ENCODE data around the gene OR1C1. TPM values are rescaled to one million over a fixed set of nuclear protein-coding genes. Genes with fewer than 3 reads are reported as not detected.
"Not testable (repeated sequence)": the region's sequence is repeated elsewhere in the genome, so short reads cannot be mapped to it uniquely, and the experiment has no call there.

Gene OR1C1
- total RNA-seq, 1 experiment from 2014 or later: not detected

DNA sequence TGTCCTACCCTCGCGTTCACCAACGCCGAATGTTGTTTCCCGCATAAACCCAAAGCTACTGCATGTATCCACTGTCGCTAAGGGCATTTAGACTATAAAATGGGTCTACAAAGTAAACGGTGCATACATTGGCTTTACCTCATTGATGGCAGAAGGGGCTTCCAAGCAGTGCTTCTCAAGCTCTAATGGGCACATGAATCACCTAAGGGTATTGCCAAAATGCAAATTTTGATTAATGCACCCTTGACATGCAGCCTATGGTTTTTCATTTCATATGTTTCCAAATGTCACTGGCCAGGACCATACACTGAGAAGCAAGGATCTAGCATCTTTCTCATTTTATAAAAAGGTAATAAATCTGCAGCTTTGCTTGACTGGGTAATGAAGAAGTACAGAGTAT is 46.6 kb downstream of the OR1C1 start:
- Histone ChIP-seq H3K4me1 (replicated peaks) (no peaks in the 10 kb centered on the region), H3K9me3 (replicated peaks) (peaks cover 11% of the 10 kb centered on the region), H3K36me3 (no peaks in the 10 kb centered on the region), H3K27me3 (replicated peaks) (no peaks in the 10 kb centered on the region), H3K27ac (no peak overlapping the region), H3K4me3 (no peak overlapping the region)
- no peak for DNase-seq (ENCODE audit: low read depth in 1 of 2, low spot score in 2 of 2)

GRCh38 chr1:247710681-247711080 is 49.7 kb downstream of the OR1C1 start:
- not testable (repeated sequence) for H3K4me3 ChIP-seq; H3K27me3 ChIP-seq (replicated peaks); H3K4me1 ChIP-seq (replicated peaks); H3K27ac ChIP-seq; DNase-seq (ENCODE audit: low read depth in 1 of 2, low spot score in 2 of 2); H3K36me3 ChIP-seq
- H3K9me3 ChIP-seq (replicated peaks): peaks cover 14% of the 10 kb centered on the region; the same call in 1 of the 2 replicates

Other genes with a start within 250 kb of the OR1C1 start
- not detected in 2 replicates for gene OR2C3, start 224.1 kb downstream of the OR1C1 start, total RNA-seq (2014; rRNA removed; shearing (Covaris generic))
- not detected in 2 replicates for gene GCSAML, start 211.4 kb downstream of the OR1C1 start, total RNA-seq (2014; rRNA removed; shearing (Covaris generic))
- not detected in 2 replicates for gene OR2G2, start 172.2 kb downstream of the OR1C1 start, total RNA-seq (2014; rRNA removed; shearing (Covaris generic))
- gene OR2G3, start 155.0 kb downstream of the OR1C1 start, total RNA-seq (2014; rRNA removed; shearing (Covaris generic)): not detected in 2 replicates
- not detected in 2 replicates for gene OR13G1, start 80.8 kb downstream of the OR1C1 start, total RNA-seq (2014; rRNA removed; shearing (Covaris generic))
- not detected in 2 replicates for gene OR6F1, start 43.9 kb downstream of the OR1C1 start, total RNA-seq (2014; rRNA removed; shearing (Covaris generic))
- not detected in 2 replicates for gene OR14K1, start 21.9 kb downstream of the OR1C1 start, total RNA-seq (2014; rRNA removed; shearing (Covaris generic))
- not detected in 2 replicates for gene OR14A2, start 12.4 kb downstream of the OR1C1 start, total RNA-seq (2014; rRNA removed; shearing (Covaris generic))
- not detected in 2 replicates for gene OR14A16, start 63.6 kb upstream of the OR1C1 start, total RNA-seq (2014; rRNA removed; shearing (Covaris generic))
- gene OR11L1, start 81.3 kb upstream of the OR1C1 start, total RNA-seq (2014; rRNA removed; shearing (Covaris generic)): not detected in 2 replicates
- not detected in 2 replicates for gene TRIM58, start 96.6 kb upstream of the OR1C1 start, total RNA-seq (2014; rRNA removed; shearing (Covaris generic))
- not detected in 2 replicates for gene OR2W3, start 135.0 kb upstream of the OR1C1 start, total RNA-seq (2014; rRNA removed; shearing (Covaris generic))
- not detected in 2 replicates for gene OR2T8, start 159.7 kb upstream of the OR1C1 start, total RNA-seq (2014; rRNA removed; shearing (Covaris generic))
- not detected in 2 replicates for gene OR2AJ1, start 164.3 kb upstream of the OR1C1 start, total RNA-seq (2014; rRNA removed; shearing (Covaris generic))
- not detected in 2 replicates for gene OR2L8, start 188.3 kb upstream of the OR1C1 start, total RNA-seq (2014; rRNA removed; shearing (Covaris generic))
- not detected in 2 replicates for gene OR2AK2, start 204.7 kb upstream of the OR1C1 start, total RNA-seq (2014; rRNA removed; shearing (Covaris generic))

Measured in SJSA1 (cell line).